NCI-H1417 (cell line): ENCODE results near the gene PCDH9.
"Not testable (repeated sequence)": the region's sequence is repeated elsewhere in the genome, so short reads cannot be mapped to it uniquely, and the experiment has no call there.

ENCODE experiments used
- DNase-seq, 3 experiments: peaks; one replicate each; lab custom pipeline; 2025; lab: John Stamatoyannopoulos, UW

PCDH9 gene

DNA sequence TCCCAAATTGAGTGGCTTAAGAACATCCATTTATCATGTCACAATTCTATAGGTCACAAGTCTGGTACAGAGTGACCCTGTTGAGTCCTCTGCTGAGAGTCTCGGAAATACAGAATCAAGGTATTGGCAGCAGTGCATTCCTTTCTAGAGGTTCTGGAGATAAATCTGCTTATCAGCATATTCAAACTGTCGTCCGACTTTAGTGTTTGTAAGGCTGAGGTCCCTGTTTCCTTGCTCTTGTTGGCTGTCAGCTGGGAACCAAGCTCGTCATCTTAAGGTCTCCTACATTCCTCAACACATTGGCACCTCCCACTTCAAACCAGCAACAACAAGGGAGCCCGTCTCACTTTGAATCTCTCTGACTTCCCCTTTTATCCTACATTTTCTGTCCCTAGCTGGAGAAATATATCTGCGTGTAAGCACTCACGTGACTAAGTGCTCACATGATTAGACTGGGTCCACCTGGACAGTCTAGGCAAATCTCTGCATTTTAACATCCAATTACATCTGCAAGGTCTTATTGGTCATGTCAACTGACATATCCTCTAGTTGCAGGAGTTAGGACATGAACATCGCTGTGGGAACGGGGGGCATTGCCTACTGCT lies 886.8 kb downstream of the PCDH9 start:
- DNase-seq = no peak

DNA sequence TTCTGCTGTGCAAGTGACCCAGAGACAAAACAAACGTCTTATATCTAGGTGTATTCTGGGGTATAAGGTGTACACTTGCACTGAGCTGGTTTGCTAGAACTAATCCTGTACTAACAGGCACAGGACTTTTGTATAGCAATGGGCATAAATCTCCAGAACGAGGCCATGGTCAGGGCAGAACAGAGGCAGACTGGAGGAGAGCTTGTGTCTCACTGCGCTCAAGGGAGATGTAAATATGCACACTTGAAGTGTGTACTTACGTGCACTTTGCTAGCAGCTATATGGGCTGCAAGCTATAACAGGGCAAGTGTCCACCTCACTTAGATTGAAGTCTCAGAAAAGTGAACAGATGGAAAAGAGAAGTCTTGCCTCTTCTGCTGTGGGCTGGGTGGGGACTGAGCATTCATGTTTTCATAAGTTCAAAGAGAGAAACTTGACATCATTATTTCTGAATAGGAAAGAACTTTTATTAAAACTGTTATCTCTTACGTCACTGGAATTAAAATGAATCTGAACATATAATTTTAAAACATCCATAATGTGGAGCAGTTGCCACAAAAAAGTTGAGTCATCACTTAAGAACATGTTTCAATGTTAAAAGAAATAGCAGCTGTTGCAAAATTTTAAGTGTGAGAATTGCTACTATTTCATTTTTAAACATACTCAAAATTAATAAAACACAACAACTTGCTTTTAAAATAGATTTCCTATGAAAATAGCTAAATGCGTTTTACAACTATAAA lies 888.3 kb downstream of the PCDH9 start:
- DNase-seq = peak in 1 of 3 experiments; percentile 36

DNA sequence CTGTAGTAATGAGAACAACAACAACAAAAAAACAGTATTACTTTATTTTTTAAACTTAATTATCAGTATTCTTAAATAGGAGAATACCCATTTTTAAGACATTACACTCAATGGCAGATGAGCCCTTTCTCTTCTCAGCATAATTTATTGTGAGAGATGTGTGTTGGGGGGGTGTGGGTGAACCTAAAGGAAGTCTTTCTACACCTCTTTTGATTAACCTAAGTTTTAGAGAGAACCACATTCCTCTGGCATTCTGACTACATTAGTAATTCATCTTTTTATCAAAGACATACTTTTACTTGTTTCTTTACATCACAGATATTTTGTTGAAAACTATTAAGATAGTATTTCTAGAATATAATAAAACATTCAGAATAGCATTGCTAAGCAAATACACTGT lies 890.9 kb downstream of the PCDH9 start:
- DNase-seq = no peak

DNA sequence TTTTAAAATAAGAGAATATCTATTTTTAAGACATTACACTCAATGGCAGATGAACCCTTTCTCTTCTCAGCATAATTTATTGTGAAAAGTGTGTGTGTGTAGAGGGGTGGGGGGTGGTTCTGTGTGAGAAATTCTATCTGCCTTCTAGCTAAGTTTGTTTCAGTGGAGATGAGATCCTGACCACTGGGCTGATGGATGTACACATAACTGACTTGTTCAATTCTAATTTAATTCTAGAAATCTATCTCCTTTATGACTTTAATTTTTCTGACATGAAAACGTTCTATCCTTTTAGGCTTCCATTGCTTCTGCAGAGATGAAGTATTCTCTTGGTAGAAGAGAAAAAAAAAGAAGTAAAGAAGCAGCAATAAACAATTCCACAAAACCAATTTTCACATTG lies 891.6 kb downstream of the PCDH9 start:
- DNase-seq = no peak

DNA sequence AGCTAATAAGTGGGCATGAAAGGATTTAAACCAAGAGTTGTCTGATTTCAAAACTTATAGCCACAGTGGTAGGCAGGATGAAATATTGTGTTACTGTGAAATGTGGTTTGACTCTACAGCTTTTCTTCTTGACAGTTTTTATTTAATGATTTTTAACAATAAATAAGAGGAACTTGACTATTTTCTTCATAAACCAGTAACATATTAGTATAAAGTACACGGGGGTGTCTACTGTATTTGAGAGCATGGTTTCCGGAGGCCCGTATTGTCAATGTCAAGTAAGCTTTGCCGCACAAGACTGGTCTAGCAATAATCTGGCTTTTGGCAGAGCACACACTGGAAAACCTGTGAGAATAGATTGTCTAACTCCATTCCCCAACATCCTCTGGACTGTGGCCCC lies 894.5 kb downstream of the PCDH9 start:
- no peak for DNase-seq

DNA sequence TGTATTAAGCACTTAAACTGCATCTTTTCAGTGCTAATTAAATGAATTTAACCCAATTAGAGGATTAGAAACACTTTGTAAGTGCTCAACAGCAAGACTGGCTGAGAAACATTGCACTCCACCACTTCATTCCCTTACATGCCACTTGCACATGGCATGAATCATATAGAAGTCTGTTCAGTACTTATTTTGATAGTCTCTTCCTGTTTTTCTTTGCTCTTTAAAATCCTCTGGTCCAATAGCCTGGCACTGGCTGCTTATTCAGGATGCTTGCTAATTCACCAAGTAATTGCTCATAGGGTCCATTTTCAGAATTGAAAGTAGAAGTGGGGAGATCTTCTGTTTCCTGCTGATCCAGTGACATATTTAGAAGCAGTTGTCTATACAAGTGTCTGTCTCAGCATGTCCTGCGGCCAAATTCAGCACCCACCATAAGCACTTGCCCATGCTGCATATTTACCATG lies 900.1 kb downstream of the PCDH9 start:
- peak in 2 of 3 experiments; percentile 68 to 93 for DNase-seq

DNA sequence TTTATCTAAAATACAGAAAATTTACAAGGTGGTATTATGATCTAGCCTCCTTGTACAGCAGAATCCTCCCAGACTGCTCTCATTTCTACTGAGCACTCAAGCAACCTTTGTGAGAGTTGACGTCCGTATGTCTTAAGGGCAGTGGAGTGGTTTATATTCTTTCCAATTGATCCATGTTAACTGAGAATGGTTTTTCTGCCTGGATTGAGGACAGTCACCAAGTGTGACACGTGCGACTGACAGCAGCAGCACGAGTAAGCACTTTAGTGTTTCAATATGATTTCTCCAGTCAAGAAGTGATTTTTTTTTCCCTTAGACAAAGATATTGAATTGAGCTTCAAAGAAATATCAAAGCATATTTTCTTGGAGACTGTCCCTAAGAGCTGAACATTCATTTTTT lies 901.7 kb downstream of the PCDH9 start:
- DNase-seq = no peak

DNA sequence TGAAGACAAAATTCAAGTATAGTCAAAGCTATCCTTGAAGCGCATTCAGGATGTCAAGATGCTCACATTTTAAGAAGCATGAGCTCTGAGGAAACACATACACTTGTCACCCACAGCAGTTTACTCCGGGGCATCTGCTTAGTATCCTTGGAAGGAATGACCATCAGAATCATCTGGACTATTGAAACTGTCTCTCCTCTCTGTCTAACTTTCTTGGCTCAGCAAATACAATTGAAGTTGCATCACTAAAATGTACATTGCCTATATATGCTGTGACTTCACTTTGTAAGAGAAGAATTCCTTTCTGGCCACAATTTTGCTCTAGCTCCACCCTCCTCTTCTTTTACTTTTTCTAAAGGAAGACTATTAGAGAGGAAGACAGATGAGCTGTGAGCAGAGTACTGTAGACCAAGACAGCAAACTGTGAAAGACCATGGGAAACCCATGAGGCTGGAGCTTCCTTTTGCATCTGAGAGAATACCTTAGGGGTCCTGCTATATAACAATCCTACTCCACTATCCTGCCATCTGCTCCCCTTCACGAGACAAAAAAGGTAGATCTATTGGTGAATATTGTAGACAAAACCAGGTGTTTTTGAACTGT lies 906.3 kb downstream of the PCDH9 start:
- DNase-seq = no peak

DNA sequence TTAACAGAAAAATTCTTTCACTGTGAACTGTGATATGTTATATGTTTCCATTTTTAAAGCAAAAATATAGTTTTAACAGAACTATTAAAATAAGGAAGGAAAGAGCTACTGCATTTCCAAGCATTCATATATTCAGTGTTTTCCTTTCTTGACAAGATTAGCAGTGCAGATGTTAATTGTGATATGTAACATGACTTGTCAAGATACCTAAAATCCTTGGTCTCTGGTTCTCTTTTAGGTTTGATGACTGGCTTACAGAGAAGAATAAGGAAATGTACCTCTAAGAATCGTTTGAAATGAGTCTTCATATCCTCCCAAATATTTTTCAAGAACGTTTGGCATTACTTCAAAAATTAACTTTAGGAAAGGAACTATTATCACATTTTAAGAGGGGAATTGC lies 907.2 kb downstream of the PCDH9 start:
- DNase-seq = no peak

DNA sequence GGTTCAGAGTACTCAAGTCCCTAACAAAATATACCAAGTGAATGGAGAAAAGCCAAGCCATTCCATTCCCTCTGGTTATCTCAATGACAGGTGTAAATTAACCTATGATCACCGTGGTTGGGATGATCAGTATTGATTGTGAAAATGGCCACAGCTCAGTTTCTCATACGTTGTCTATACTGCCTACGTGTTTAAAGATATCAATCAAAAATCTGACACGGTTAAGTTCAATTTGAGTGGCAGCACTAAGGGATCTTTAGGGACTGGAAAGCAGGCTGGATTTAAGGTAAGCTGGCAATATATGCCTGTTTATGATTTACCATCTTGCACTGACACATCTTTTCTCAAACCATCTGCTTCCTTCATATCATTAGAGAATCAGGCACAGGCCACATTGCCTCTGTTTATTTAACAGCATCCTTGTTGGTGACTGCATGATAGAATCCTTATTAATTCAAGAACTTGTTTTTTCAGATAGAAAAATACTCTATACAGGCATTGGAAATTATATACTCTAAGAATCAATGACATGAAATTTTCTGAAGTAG lies 907.9 kb downstream of the PCDH9 start:
- DNase-seq = no peak

DNA sequence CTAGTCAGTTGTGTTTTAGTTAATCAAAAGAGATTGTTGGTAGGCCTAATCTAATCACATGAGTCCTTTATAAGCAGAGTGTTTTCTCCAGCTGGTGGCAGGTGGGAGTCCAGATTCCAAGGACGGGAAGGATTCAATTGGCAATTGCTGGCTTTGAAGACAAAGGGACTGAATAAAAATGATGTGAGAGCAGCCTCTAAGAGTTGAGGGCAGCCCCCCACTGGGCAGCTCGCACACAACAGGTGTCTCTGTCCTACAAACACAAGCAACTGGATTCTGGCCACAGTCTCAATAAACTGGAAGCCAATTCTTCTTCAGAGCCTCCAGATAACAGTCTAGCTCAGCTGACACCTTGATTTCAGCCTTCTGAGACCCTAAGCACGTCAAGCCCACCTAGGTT lies 915.2 kb downstream of the PCDH9 start:
- peak; percentile 13 to 46 (median 14) for DNase-seq

DNA sequence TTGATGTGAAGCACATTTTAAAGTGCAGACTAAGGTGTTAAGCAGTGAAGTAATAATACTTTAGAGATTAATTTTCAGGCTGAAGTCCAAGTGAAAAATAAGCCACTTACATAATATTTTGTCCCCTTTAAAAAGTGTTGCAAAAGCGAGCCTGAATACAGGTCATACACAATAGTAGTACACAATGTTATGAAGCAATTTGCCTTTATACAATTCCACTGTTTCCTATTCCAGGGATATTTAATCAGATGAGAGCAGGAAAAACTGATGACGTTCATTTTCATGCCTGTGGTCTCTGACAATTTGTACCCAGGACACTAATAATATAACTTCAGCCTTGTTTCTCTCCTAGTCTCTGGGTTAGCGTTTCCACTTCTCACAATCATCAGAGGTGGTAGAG lies 916.7 kb downstream of the PCDH9 start:
- DNase-seq = no peak

DNA sequence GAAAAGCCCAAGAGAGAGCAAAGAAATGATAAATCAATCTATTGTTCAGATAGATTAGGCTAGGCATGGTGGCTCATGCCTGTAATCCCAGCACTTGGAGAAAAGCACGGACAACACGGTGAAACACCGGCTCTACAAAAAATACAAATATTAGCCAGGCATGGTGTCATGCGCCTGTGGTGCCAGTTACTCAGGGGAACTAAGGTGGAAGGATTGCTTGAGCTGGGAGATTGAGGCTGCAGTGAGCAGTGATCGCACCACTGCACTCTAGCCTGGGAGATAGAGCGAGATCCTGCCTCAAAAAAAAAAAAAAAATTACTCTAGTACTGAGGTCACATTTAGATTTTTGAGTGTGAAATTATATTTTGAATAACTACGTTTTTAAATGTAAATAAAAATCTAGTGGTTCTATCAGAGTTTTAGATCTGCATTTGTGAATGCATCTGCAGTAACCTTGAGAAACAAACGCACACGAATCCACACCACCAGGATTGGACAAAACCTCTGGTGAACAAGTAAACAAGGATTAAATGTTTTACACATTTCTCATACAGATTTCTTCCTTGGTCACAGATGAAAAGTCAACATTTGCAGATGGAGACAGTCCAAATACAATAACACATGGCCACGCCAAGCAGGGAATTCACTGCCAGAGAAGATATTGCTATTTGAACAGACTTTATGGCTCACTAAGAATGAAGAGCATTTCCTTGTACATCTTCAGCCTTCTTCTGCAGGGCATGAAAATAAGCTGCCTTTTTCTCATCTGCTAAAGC lies 917.6 kb downstream of the PCDH9 start:
- DNase-seq = peak in 2 of 3 experiments; percentile 50 to 54

DNA sequence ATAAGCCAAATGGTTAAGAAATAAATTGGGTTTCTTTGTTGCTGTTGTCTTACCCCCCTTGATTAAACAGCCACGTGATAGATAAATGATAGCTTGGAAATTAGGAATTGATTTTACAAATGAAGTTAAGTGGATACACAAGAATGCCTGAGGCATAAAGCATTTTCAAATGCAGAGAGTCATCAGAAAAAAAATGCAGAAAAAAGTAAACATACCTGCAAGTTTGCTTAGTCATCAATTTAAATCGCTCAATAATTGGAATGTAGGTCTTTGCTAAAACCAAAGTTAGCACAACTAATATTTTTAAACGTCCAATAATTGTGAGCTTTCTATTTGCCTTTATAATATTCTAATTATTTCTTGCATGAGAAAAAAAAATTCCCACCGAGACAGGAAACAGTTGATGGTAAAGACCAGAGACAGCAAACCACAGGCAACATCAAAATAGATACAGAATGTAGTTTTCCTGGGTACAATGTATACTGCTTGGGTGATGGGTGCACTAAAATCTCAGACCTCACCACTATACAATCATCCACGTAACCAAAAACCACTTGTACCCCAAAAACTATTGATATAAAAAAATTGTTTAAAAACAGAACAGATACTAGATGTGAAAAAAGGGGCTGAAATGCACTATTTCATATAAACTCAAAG lies 924.0 kb downstream of the PCDH9 start:
- peak in 2 of 3 experiments; percentile 29 to 81 for DNase-seq

DNA sequence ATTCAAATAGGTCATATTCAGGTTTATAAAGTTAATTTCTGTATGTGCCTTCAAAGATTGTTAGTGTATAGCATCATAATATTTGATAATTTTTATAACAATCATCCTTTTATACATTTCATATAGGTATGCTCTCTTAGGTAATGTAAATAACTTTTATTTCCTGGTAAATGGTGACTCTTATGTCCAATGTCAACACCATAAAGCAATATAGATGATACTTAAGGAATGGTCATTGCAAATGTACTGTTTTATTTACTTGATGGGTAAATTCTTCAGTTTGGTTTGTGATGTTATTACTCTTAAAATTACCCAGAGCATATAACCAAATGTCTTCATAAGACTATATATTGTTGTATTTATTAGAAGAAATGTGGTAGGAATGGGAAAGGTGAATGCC lies 928.7 kb downstream of the PCDH9 start:
- no peak for DNase-seq

DNA sequence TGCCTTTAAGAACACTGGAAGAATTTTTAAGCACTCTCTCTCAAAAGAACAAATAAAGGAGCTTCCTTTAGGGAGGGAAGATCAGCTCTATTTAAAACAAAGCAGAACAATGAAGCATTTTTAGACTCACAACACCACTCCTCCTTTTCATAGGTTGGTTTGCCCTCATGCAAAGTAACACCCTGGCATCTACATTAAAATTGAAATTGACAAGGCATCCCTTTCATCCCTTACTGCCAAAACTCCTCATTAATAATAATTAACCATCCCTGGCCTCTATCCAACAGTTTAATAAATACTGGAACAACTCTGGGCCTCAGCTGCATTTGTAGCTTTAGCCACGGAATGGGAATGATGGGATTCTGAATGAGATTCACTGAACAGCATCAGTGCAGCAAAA lies 929.1 kb downstream of the PCDH9 start:
- peak in 1 of 3 experiments; percentile 43 for DNase-seq

DNA sequence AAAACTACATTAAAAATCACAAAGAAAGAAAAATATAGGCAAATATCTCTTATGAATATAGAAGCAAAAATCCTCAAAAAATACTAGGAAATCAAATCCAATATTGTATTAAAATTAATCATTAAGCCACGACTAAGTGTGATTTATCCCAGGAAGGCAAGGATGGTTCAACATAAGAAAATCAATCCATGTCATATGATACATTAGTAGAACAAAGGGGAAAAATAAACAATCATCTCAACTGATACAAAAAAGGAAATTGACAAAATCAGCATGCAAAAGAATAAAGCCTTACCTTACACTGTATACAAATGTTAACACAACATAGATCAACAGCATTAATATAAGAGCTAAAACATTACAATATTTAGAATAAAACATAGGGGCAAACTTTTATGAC lies 933.3 kb downstream of the PCDH9 start:
- DNase-seq = no peak

DNA sequence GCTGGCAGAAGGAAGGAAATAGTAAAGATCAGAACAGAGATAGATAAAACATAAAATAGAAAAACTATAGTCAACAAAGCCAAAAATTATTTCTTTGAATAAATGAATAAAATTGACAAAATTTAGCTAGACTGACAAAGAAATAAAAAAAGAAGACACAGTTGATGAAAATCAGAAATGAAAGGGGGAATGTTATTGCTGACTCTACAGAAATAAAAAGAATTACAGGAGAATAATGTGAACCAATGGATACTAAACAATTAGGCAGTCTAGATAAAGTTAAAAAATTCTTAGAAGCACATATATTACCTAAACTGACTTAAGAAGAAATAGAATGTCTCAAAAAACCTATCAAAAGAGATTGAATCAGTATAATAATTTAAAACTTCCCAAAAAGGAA lies 933.8 kb downstream of the PCDH9 start:
- DNase-seq = no peak

DNA sequence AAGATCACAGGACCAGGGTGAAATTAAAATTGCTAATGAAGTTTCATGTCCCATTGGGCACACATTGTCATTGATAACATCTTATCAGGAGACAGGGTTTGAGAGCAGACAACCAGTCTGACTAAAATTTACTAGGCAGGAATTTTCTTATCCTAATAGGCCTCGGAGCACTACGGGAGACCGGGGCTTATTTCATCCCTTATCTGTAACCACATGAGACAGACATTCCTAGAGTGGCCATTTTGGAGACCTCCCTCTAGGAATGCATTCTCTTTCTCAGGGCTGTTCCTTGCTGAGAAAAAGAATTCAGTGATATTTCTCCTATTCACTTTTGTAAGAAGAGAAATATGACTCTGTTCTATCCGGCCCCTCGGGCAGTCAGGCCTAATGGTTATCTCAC lies 943.3 kb downstream of the PCDH9 start:
- not testable (repeated sequence) for DNase-seq

DNA sequence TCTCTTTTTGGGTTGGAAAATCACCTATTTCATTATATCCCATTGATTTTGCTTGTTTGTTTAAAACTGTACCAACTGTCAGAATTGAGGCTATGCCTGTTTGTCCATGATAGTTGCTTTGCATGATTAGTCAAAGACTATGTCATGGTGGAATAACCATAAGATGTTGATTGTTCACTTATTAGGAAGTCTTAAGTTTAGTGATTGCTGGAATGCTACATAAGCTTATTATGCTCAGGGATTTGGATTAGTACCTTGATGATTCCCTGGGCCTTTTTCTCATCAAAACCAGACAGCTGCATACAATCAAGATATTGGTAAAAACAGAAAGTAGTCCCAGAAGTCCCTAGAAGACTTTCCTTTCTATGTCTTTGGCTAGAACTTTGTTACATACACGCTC lies 954.7 kb downstream of the PCDH9 start:
- DNase-seq = no peak

DNA sequence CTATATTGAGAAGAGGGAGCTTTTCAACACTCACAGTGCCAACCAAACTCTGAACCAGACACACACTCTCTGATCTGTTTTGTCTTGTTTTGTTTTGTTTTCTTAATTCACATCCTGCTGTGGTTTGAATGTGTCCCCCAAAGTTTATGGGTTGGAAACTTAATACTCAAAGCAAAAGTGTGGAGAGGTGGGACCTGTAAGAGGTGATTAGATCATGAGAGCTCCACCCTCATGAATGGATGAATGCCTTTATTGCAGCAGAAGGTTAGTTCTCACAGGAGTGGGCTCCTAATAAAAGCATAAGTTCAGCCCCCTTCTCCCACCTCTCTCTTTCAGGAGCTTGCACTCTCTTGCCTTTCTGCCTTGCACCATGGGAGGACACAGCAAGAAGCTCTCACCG lies 957.1 kb downstream of the PCDH9 start:
- DNase-seq = no peak

DNA sequence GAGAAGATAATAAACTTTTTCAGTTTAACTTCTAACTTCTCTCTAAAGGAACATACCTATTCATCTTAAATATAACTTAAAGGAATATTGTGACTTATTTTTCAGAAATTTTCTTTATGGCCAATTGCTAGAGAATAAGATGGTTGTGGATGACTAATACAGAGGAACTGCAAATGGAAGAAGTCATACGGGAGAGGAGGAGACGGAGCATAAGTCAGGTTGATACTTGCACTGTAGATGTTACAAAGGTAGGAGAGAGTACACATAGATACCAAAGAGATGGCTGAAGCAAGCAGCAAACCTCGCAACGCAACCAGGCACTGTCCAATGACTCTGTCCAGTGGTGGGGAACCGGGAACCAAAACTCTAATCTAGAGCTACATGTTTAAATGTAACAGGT lies 963.4 kb downstream of the PCDH9 start:
- DNase-seq = no peak
